SK-N-MC (cell line): Measurements from ENCODE around the gene PLA2G4B.

Experiments used
- DNase-seq: peaks from one replicate; pipeline ENCODE4 v3.0.0-alpha.2; 2011; ENCODE audit warnings: low read depth, low spot score
- H3K27ac ChIP-seq: fragments of 200-600 bp; sonication (generic); 2 replicates; pipeline ENCODE4 v1.5.1; 2016; ENCODE audit warnings: mixed run types
- H3K36me3 ChIP-seq: fragments of 200-600 bp; sonication (generic); 2 replicates; pipeline ENCODE4 v1.6.1; 2017; ENCODE audit warnings: antibody characterized with exemption, low read length, mixed read lengths; ENCODE audit not compliant: insufficient read depth
- H3K4me3 ChIP-seq: fragments of 200-600 bp; sonication (generic); 2 replicates; pipeline ENCODE4 v1.5.1; 2016
- H3K9ac ChIP-seq: fragments of 200-600 bp; sonication (generic); 2 replicates; pipeline ENCODE4 v1.8.0; 2017; ENCODE audit warnings: mixed run types, mixed read lengths; ENCODE audit not compliant: insufficient read length
- H3K9me3 ChIP-seq: fragments of 200-600 bp; sonication (generic); 2 replicates; pipeline ENCODE4 v1.6.1; 2017; ENCODE audit warnings: low read depth, mild to moderate bottlenecking, antibody characterized with exemption, low read length, moderate library complexity, mixed read lengths
- EZH2 ChIP-seq: fragments of 200-600 bp; sonication (generic); IDR thresholded peaks from one replicate; pipeline ENCODE4 v1.6.1; 2017; ENCODE audit warnings: antibody characterized with exemption
- FOXP2 ChIP-seq: optimal IDR thresholded peaks from 2 replicates; pipeline ENCODE3; 2011; ENCODE audit warnings: mild to moderate bottlenecking, moderate library complexity; ENCODE audit not compliant: insufficient read depth; ENCODE audit errors: extremely low read length, control extremely low read depth
- POLR2AphosphoS5 ChIP-seq: IDR thresholded peaks from 2 replicates; pipeline ENCODE4 v1.6.1; 2012; ENCODE audit warnings: mild to moderate bottlenecking, low read depth, low read length, borderline replicate concordance

PLA2G4B gene

GRCh38 chr15:41821831-41822230 is 16.8 kb upstream of the PLA2G4B start:
- peaks cover 9% of the 10 kb centered on the region; the same call in 1 of the 2 replicates for H3K36me3 ChIP-seq
- no peak for TF ChIP-seq EZH2
- TF ChIP-seq FOXP2, result no peak
- no peak for TF ChIP-seq POLR2AphosphoS5
- no peak overlapping the region for H3K9ac ChIP-seq
- H3K9me3 ChIP-seq, result no peaks in the 10 kb centered on the region
- DNase-seq, result no peak
- H3K4me3 ChIP-seq, result no peak overlapping the region
- H3K27ac ChIP-seq, result no peak overlapping the region

- TF ChIP-seq POLR2AphosphoS5, result no peak
- no peak for TF ChIP-seq FOXP2
- no peak for TF ChIP-seq EZH2
- no peak overlapping the region for H3K4me3 ChIP-seq
- no peaks in the 10 kb centered on the region for H3K9me3 ChIP-seq
- no peak overlapping the region for H3K9ac ChIP-seq
- peaks cover 8% of the 10 kb centered on the region; the same call in 1 of the 2 replicates for H3K36me3 ChIP-seq
- DNase-seq, result no peak
- H3K27ac ChIP-seq, result no peak overlapping the region
Measured at GRCh38 chr15:41822471-41822870, 16.2 kb upstream of the PLA2G4B start.

- Histone ChIP-seq H3K27ac (no peak overlapping the region), H3K9ac (no peak overlapping the region), H3K4me3 (no peak overlapping the region), H3K36me3 (peaks cover 3% of the 10 kb centered on the region; the same call in 1 of the 2 replicates), H3K9me3 (no peaks in the 10 kb centered on the region)
- no peak for TF ChIP-seq EZH2
- no peak for TF ChIP-seq POLR2AphosphoS5
- no peak for TF ChIP-seq FOXP2
- DNase-seq, result no peak
Measured at GRCh38 chr15:41822957-41823356, 15.7 kb upstream of the PLA2G4B start.

- no peaks in the 10 kb centered on the region; the same call in 1 of the 2 replicates for H3K36me3 ChIP-seq
- TF ChIP-seq EZH2 (no peak), FOXP2 (no peak), POLR2AphosphoS5 (no peak)
Measured at GRCh38 chr15:41823502-41823901, 15.1 kb upstream of the PLA2G4B start.

GRCh38 chr15:41824062-41824745 is 14.4 kb upstream of the PLA2G4B start:
- Histone ChIP-seq H3K9ac (no peak overlapping the region), H3K9me3 (no peaks in the 10 kb centered on the region), H3K4me3 (no peak overlapping the region), H3K36me3 (no peaks in the 10 kb centered on the region; the same call in 1 of the 2 replicates), H3K27ac (no peak overlapping the region)
- TF ChIP-seq FOXP2, result no peak
- DNase-seq, result no peak

More at GRCh38 chr15:41823502-41823901, 15.1 kb upstream of the PLA2G4B start:
- no peaks in the 10 kb centered on the region for H3K9me3 ChIP-seq
- H3K27ac ChIP-seq, result no peak overlapping the region
- DNase-seq, result no peak
- no peak overlapping the region for H3K4me3 ChIP-seq
- H3K9ac ChIP-seq, result no peak overlapping the region

- H3K36me3 ChIP-seq, result no peaks in the 10 kb centered on the region; the same call in 1 of the 2 replicates
- H3K9ac ChIP-seq, result no peak overlapping the region
- no peaks in the 10 kb centered on the region for H3K9me3 ChIP-seq
- TF ChIP-seq POLR2AphosphoS5 (no peak), FOXP2 (no peak), EZH2 (no peak)
- H3K27ac ChIP-seq, result no peak overlapping the region
- no peak for DNase-seq
- H3K4me3 ChIP-seq, result no peak overlapping the region
Measured at GRCh38 chr15:41825145-41825544, 13.5 kb upstream of the PLA2G4B start.

- no peak for DNase-seq
- H3K27ac ChIP-seq, result no peak overlapping the region
- H3K9ac ChIP-seq, result no peak overlapping the region
- TF ChIP-seq FOXP2 (no peak), POLR2AphosphoS5 (no peak), EZH2 (no peak)
- H3K9me3 ChIP-seq, result no peaks in the 10 kb centered on the region
- H3K4me3 ChIP-seq, result no peak overlapping the region
- H3K36me3 ChIP-seq, result no peaks in the 10 kb centered on the region; the same call in 1 of the 2 replicates
Measured at GRCh38 chr15:41825572-41826535, 12.8 kb upstream of the PLA2G4B start.

- no peaks in the 10 kb centered on the region; the same call in 1 of the 2 replicates for H3K36me3 ChIP-seq
- peak overlapping the region; percentile 51 for H3K9ac ChIP-seq
- H3K27ac ChIP-seq, result no peak overlapping the region
- no peak for DNase-seq
- peak overlapping the region; percentile 88 for H3K4me3 ChIP-seq
- TF ChIP-seq FOXP2 (no peak), EZH2 (no peak), POLR2AphosphoS5 (no peak)
- no peaks in the 10 kb centered on the region for H3K9me3 ChIP-seq
Measured at GRCh38 chr15:41827290-41827879, 11.3 kb upstream of the PLA2G4B start.
